HG02943 (cell line): ENCODE results near the gene CD28.
"Not testable (repeated sequence)": the region's sequence is repeated elsewhere in the genome, so short reads cannot be mapped to it uniquely, and the experiment has no call there.

Experiments used
- ATAC-seq: cut with Tn5 transposase; IDR thresholded peaks from one replicate; pipeline ENCODE4 v1.9.1; 2021; ENCODE audit warnings: mild to moderate bottlenecking, low read depth, moderate library complexity; ENCODE audit not compliant: unreplicated experiment

CD28 gene

DNA sequence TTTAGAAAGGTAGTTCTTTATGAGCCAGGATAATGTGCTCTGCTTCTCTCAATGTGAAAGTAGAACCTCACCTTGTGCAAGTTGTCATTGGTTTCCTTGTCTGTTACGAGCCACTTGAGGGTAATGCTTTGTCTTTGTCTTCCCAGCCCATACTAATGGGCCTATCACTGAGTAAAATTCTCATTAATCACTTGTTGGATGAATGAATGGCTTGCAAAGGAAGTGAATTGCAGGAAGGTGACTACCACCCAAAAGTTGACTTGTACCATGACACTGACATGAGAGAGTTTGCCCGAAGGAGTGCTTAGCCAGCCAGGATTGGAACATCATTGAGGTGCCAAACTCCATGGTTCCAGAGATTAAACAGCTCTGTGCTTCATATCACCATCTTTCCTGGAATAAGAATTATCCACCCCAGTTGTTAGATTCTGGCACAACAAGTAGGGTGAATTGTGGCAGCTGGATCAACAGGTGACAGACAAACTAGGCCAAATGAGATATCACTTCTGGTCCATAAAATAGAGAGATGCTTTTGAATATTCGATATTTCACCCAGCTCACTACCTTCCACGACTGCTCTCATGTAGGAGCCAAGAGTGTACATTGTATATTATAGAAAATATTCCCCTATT lies 20.5 kb upstream of the CD28 start:
- no peak for ATAC-seq

- no peak for ATAC-seq
These were observed 19.3 kb upstream of the CD28 start for GRCh38 chr2:203687165-203687564.

GRCh38 chr2:203688798-203689197 lies 17.6 kb upstream of the CD28 start:
- peak; percentile 61 for ATAC-seq

GRCh38 chr2:203689426-203690116 lies 16.9 kb upstream of the CD28 start:
- ATAC-seq: peak; percentile 71

GRCh38 chr2:203690117-203690431 lies 16.4 kb upstream of the CD28 start:
- ATAC-seq: peak; percentile 35

DNA sequence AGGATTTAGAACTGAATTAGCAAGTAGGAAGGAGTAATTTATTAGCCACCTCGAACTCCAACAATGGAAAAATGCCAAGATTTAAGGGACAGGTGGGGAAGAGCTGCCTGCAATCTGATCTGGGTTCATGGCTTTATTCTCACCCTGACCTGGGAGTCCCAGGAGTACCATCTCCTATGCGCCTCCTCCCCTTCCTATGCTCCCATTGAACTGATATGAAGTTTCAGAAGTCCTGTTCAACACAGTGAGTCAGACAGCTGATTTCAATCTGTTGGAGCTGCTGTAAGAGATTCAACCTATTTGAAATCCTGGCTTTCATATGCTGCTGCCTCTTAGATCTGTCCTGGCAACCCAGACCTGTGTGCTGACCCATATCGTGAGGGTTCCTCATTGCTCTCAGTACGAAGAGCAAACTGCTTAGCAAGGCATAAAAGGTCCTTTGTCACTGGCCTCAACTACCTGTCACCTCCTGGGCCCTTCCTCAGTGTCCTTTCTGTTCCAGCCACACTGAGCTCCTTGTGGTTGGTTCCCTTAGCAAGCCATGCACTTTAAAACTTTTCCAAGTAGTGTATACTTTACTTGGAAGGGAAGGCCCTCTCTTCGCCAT lies 15.9 kb upstream of the CD28 start:
- no peak for ATAC-seq

GRCh38 chr2:203691149-203691548 lies 15.3 kb upstream of the CD28 start:
- no peak for ATAC-seq

DNA sequence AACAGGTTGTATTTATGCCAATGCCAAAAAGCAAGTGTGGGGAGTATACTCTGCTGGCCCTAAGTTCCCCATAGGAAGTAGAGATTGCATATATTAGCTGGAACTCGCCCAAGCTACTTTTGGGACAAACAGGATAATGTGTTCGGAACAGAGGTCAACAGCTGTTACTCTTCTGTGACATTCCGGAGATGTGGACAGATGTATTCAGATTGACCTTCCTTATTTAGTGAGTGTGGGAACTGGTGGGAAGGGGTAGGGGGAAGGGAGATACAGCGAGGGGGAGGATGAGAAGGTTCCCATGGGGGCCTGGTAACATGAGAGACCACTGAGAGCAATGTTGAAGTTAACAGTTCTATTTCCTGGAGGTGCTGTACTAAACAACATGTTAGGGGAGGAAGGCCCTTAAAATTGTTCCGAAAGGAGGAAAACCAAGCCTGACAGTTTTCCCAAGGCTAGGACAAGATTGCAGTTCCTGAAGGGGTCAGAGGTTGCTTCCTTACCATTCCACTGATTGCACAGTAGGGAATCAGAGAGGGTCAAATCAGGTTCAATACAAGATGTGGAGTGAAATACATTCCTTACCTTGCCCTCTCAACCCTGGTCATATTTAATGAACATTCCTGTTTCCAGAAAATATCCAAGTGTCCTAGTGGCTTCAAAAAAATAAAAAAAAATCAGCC lies 14.3 kb upstream of the CD28 start:
- no peak for ATAC-seq

GRCh38 chr2:203693242-203693879 lies 13.1 kb upstream of the CD28 start:
- ATAC-seq: no peak

DNA sequence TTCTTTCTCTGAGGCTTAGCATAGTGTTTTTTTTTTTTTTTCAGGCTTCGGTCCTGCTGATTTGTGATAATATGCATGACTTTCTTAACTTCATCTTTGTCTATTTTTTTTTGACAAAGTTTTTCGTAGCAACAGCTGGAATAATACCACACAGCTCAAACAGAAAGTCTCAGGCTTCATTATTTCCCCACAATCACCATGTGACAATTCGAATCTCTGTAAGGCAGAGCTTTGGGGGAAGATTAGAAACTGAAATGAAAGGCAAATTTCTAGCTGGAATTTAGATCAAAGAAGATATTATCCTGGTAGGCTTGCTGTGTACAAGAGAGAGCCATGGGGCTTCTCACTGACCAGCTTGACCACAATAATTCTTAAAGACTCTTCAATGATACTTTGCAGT lies 12.2 kb upstream of the CD28 start:
- no peak for ATAC-seq

GRCh38 chr2:203697190-203697589 lies 9.2 kb upstream of the CD28 start:
- ATAC-seq: no peak

DNA sequence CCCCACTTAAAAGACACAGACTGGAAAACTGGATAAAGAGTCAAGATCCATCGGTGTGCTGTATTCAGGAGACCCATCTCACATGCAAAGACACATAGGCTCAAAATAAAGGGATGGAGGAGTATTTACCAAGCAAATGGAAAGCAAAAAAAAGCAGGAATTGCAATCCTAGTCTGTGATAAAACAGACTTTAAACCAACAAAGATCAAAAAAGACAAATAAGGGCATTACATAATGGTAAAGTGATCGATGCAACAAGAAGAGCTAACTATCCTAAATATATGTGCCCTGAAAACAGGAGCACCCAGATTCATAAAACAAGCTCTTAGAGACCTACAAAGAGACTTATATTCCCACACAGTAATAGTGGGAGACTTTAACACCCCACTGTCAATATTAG lies 8.7 kb upstream of the CD28 start:
- ATAC-seq: not testable (repeated sequence)

GRCh38 chr2:203698410-203698809 lies 8.0 kb upstream of the CD28 start:
- not testable (repeated sequence) for ATAC-seq

DNA sequence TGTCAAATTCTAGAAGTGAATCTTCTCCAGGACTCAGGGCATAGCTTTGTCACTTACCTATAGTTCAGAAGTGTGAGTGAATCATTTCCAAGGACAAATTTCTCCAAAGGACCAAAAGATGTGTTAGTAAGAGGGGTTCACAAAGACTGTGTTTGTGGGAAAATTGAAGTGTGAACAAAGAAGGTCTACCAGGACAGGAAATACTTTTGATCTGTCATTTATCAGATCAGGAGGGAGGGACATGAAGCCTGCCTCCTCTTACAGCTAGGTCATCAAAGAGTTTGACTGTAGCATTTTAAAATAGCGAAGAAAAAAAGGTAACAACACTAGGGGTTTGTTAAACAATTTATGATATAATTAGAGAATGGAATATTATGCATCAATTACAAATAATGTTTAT lies 2.0 kb upstream of the CD28 start:
- ATAC-seq: no peak

DNA sequence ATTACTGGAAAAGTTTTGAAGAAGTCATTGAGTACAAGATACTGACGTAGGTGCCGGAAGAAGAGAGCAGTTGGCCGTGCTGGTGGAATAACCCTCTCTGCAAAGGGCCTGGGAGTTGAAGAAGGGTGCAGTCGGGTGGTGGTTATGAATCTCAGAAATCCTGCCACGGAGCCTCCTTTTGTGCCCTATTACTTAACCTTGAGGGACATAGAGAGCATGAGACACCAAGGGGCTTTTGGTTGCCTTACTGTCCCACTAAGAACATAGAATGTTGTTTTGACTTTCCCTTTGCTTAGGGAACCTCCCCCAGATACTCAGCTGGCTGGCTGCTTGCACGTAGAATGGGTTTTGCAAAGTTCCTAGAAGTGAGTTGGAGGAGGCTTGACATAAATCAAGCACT lies 1.3 kb upstream of the CD28 start:
- ATAC-seq: no peak

- ATAC-seq: no peak
These were observed 1.1 kb downstream of the CD28 start for GRCh38 chr2:203707530-203707929.

DNA sequence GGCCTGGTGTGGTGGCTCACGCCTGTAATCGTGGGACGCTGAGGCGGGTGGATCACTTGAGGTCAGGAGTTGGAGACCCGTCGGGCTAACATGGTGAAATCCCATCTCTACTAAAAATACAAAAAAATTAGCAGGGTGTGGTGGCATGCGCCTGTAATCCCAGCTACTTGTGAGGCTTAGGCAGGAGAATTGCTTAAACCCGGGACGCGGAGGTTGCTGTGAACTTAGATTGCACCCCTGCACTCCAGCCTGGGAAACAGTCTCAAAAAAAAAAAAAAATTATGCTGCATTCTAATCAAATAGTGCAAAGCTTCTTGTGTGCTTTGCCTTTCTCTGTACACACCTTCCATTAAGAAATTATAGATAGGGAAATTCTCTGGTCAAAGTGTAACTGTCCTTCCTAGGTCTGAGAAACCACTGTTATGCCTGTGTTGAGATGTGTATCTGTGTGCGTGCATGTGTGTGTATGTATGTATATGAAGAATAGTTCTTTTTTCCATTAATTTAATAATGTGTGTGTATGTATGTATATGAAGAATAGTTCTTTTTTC lies 2.5 kb downstream of the CD28 start:
- no peak for ATAC-seq

- no peak for ATAC-seq
These were observed 3.1 kb downstream of the CD28 start for GRCh38 chr2:203709416-203710040.

GRCh38 chr2:203710226-203710625 lies 3.8 kb downstream of the CD28 start:
- no peak for ATAC-seq

- ATAC-seq: no peak
These were observed 4.5 kb downstream of the CD28 start for GRCh38 chr2:203710952-203711351.
